Hematopoietic multipotent progenitor cell treated with erythropoietin and hydrocortisone succinate and interleukin-3 and kit ligand, for 8 days (in vitro differentiated cells): ENCODE measurements around the gene ATP11A.
"Not testable (repeated sequence)": the region's sequence is repeated elsewhere in the genome, so short reads cannot be mapped to it uniquely, and the experiment has no call there.

Source experiments
- DNase-seq: peaks from one replicate; pipeline ENCODE4 v3.0.0-alpha.2; 2015

ATP11A gene

DNA sequence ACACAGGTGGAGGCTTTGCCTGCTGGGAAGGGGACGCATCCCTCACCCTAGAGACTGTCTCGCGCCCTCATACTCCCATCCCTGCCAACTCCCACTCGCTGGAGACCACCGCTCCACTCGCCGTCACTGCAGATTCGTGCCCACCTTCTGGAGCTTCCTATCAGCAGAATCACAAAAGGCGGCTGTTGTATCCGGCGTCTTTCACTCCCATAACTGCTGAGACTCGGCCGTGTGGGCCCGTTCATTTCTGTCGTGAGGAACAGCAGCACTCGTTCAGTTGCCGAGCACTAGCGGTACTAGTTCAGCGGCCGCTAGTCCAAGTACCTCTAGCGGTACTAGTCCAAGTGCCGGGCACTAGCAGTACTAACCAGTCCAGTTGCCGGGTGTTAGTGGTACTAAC, 154.6 kb downstream of the ATP11A start:
- no peak for DNase-seq

- no peak for DNase-seq
Observed at GRCh38 chr13:112844879-112845278, 155.0 kb downstream of the ATP11A start.

- DNase-seq: no peak
Observed at GRCh38 chr13:112845511-112846144, 155.8 kb downstream of the ATP11A start.

- no peak for DNase-seq
Observed at GRCh38 chr13:112846411-112847115, 156.7 kb downstream of the ATP11A start.

- DNase-seq: peak; percentile 19
Observed at GRCh38 chr13:112849500-112849899, 159.7 kb downstream of the ATP11A start.

DNA sequence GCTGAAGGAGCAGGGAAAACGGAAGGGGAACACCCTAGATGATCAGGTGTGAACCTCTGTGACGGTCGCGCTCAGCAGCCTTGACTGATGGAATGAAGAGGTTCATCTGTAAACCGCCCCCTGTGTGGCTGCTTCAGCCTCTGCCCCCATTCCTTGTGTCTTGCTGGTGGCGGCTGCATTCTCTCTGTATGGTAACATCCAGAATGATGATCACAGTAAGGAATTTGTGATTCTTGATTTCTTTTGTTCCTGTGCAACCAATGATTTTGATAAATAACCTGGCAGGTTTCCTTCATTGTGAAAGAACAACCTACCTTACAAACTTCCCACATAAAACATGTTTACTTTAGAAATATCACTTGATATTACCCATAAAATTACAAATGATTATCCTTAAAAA, 160.4 kb downstream of the ATP11A start:
- DNase-seq: no peak

GRCh38 chr13:112851107-112852038, 161.5 kb downstream of the ATP11A start:
- no peak for DNase-seq

DNA sequence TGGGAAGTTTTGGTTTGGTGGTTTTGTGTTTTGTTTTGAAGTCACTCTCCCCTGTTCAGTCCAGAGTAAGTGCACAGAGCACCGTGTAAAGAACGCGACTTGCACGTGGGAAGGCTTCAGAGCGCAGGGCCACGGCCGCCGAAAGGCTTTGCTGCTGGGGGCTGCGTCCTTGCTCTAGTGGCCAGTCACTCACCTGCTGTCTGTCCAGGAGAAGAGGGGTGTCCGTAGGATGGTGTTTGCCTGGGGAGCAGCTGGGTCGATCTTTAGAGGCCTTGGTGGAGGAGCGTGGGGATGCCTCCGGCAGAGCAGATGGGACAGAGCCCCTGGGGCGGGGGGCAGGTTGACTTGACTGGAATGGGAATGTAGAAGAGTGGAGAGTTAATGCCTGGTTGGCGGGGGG, 162.6 kb downstream of the ATP11A start:
- DNase-seq: no peak

- DNase-seq: no peak
Observed at GRCh38 chr13:112852808-112853207, 163.0 kb downstream of the ATP11A start.

- DNase-seq: no peak
Observed at GRCh38 chr13:112854321-112854720, 164.5 kb downstream of the ATP11A start.

- DNase-seq: no peak
Observed at GRCh38 chr13:112855859-112856258, 166.0 kb downstream of the ATP11A start.

GRCh38 chr13:112857914-112858490, 168.2 kb downstream of the ATP11A start:
- DNase-seq: no peak

- no peak for DNase-seq
Observed at GRCh38 chr13:112859128-112859816, 169.4 kb downstream of the ATP11A start.

GRCh38 chr13:112859817-112860190, 170.0 kb downstream of the ATP11A start:
- peak; percentile 23 for DNase-seq

- DNase-seq: no peak
Observed at GRCh38 chr13:112861876-112862615, 172.2 kb downstream of the ATP11A start.

DNA sequence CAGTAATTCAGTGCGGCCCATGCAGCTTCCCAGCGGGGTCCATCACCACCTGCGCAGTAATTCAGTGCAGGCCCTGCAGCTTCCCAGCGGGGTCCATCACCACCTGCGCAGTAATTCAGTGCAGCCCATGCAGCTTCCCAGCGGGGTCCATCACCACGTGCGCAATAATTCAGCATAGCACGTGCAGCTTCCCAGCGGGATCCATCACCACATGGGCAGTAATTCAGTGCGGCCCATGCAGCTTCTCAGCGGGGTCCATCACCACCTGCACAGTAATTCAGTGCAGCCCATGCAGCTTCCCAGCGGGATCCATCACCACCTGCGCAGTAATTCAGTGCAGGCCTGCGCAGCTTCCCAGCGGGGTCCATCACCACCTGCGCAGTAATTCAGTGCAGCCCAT, 173.5 kb downstream of the ATP11A start:
- DNase-seq: not testable (repeated sequence)

GRCh38 chr13:112865478-112865877, 175.6 kb downstream of the ATP11A start:
- not testable (repeated sequence) for DNase-seq

DNA sequence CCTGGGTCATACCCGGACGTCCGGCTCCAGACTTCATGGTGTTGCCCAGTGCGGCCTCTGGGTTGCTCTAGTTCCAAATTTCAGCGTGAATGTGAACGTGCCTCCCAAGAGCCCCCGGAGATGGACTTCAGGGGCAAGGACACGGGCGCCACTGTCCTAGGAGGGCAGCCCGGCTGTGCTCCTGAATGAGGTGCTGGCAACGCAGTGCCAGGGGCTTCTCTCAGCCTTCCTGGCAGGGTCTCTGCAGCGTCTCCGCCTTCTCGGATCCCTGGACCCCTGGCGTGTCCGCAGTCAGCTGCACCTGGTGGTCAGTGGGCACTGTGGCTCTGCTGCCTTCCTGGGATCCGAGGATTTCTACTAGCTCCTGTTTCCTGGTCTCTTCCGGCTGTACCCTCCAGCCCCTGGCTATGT, 177.5 kb downstream of the ATP11A start:
- DNase-seq: no peak

GRCh38 chr13:112868308-112868707, 178.5 kb downstream of the ATP11A start:
- no peak for DNase-seq

- DNase-seq: no peak
Observed at GRCh38 chr13:112869202-112870050, 179.6 kb downstream of the ATP11A start.

- DNase-seq: no peak
Observed at GRCh38 chr13:112870051-112870331, 180.2 kb downstream of the ATP11A start.
